Activated CD4-positive, alpha-beta T cell treated with anti-CD3 and anti-CD28 coated beads, Interleukin-2, amount 10 ng/mL, durations not matched to agents 7 days and 5 days (primary cell): ENCODE measurements around the gene THRA. TPM values are rescaled to one million over a fixed set of nuclear protein-coding genes. Genes with fewer than 3 reads are reported as not detected.

Source experiments
- CTCF ChIA-PET: fragments of 350-600 bp; sonication (Branson Sonifier 250); formaldehyde crosslinking; loops from one replicate; lab custom pipeline; 2021; ENCODE audit warnings: antibody characterized with exemption; lab: Charles Lee
- POLR2A ChIA-PET: fragments of 350-600 bp; sonication (Branson Sonifier 250); formaldehyde crosslinking; loops from one replicate; lab custom pipeline; 2021; ENCODE audit warnings: antibody characterized with exemption; lab: Charles Lee
- DNase-seq: peaks from one replicate; pipeline ENCODE4 v3.0.0-alpha.2; 2020
- H3K27ac Mint-ChIP-seq: one replicate; pipeline ENCODE4 v1.8.0; 2021; ENCODE audit warnings: mild to moderate bottlenecking, moderate library complexity, mixed read lengths
- H3K27me3 Mint-ChIP-seq: one replicate; pipeline ENCODE4 v1.8.0; 2021; ENCODE audit warnings: mixed read lengths
- H3K36me3 Mint-ChIP-seq: one replicate; pipeline ENCODE4 v1.8.0; 2021; ENCODE audit warnings: low read depth, mixed read lengths
- H3K4me1 Mint-ChIP-seq: one replicate; pipeline ENCODE4 v1.8.0; 2021; ENCODE audit warnings: mixed read lengths
- H3K4me3 Mint-ChIP-seq: one replicate; pipeline ENCODE4 v1.8.0; 2021; ENCODE audit warnings: mild to moderate bottlenecking, moderate library complexity, mixed read lengths
- H3K9me3 Mint-ChIP-seq: one replicate; pipeline ENCODE4 v1.8.0; 2021; ENCODE audit warnings: mixed read lengths
- total RNA-seq, 2 experiments: library from RNA; stranded (reverse); gene quantifications; one replicate each; pipeline ENCODE4 v1.2.3, GENCODE V29; 2021

Gene THRA
- total RNA-seq, 2 experiments from 2014 or later: 8.6 to 9.1 TPM

- peak overlapping the region; percentile 72 for H3K4me3 Mint-ChIP-seq
- peaks cover 42% of the 10 kb centered on the region for H3K27me3 Mint-ChIP-seq
- no peak for DNase-seq
- H3K36me3 Mint-ChIP-seq: peaks cover 4% of the 10 kb centered on the region
- ChIA-PET CTCF (interaction anchor here (1.0 to 6.2 kb wide), 4 partner anchors 10 to 52 kb away, joined by 4 to 74 read pairs (median 6); no protein-coding TSS in a partner anchor), POLR2A (no interaction called here)
- peak overlapping the region; percentile 9 for H3K27ac Mint-ChIP-seq
- no peaks in the 10 kb centered on the region for H3K9me3 Mint-ChIP-seq
- H3K4me1 Mint-ChIP-seq: peaks cover 35% of the 10 kb centered on the region
Observed at GRCh38 chr17:40060887-40061608, 1.7 kb upstream of the THRA start.

GRCh38 chr17:40061609-40062038, 1.1 kb upstream of the THRA start:
- no peaks in the 10 kb centered on the region for H3K9me3 Mint-ChIP-seq
- ChIA-PET CTCF (interaction anchor here (0.6 to 6.2 kb wide), 7 partner anchors 10 to 238 kb away, joined by 3 to 74 read pairs (median 4); no protein-coding TSS in a partner anchor), POLR2A (no interaction called here)
- H3K27ac Mint-ChIP-seq: peak overlapping the region; percentile 4
- peaks cover 4% of the 10 kb centered on the region for H3K36me3 Mint-ChIP-seq
- H3K27me3 Mint-ChIP-seq: peaks cover 42% of the 10 kb centered on the region
- DNase-seq: no peak
- H3K4me3 Mint-ChIP-seq: peak overlapping the region; percentile 72
- peaks cover 37% of the 10 kb centered on the region for H3K4me1 Mint-ChIP-seq

DNA sequence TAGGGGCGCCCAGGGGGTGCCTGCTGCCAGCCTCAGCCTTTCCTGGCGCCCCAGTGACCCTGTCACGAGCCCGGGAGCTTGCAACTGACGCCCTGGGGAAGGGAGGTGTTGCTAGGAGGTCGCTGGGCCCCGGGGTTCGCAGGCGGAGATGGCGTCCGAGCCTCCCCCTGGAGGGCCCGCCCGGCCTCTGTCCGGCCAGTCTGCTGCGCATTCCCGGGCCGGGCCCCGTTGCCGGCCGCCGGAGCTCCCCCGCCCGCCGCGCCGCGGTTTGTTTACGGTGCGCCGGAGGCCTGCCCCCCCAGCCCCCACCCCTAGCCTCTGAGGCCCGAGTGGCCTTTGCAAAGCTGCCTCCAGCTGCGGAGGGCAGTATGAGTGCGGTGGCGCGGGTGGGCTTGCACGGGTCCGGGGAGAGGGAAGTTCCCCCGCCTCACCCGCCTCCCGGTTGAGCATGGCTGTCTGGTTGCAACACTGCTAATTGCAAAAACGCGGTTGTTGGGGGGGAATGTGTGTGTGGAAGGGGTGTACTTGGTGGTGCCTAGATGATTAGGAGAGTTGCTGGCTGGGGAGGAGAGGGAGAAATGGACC, 514 bp downstream of the THRA start:
- H3K9me3 Mint-ChIP-seq: no peaks in the 10 kb centered on the region
- H3K27me3 Mint-ChIP-seq: peaks cover 37% of the 10 kb centered on the region
- ChIA-PET CTCF (interaction anchor here (0.5 to 6.2 kb wide), 8 partner anchors 9 to 481 kb away, joined by 3 to 74 read pairs (median 4); partner anchors contain the start of gene CASC3), POLR2A (interaction anchor here (0.6 kb wide), 1 partner anchor 32 kb away, joined by 4 read pairs; no protein-coding TSS in a partner anchor)
- peaks cover 44% of the 10 kb centered on the region for H3K4me1 Mint-ChIP-seq
- no peak for DNase-seq
- peak overlapping the region; percentile 81 for H3K4me3 Mint-ChIP-seq
- no peak overlapping the region for H3K27ac Mint-ChIP-seq
- H3K36me3 Mint-ChIP-seq: peaks cover 4% of the 10 kb centered on the region

DNA sequence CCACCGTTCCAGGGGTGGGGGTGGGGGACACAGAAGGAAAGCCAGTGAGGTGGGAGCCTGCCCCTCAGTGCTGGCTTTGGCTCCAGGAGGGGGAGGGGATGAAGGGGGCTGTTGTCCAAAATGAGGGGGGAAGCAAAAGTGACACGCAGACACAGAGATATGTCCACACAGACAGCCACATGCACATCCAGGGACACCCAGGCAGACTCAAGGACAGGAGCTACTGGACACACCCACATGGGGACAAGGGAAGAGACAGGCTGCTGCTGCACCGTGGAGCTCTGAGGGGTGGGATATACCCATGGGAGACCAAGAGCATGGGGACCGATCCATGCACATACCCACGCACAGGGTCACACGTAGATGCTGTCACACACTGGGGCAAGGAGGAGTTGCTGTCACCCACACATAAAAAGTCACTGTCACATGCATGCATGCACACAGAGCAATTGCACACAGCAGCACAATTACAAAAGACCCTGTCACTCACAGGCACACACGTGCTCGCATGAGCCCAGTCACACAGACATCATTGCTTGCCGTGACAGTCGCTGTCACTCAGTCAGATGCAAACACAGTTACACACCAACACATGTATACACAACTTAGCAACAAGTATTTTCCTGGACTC, 1.3 kb downstream of the THRA start:
- Mint-ChIP-seq H3K4me1 (peaks cover 49% of the 10 kb centered on the region), H3K27ac (no peak overlapping the region), H3K27me3 (peaks cover 34% of the 10 kb centered on the region), H3K4me3 (peak overlapping the region; percentile 81), H3K36me3 (peaks cover 4% of the 10 kb centered on the region), H3K9me3 (no peaks in the 10 kb centered on the region)
- DNase-seq: no peak
- ChIA-PET POLR2A (no interaction called here), CTCF (interaction anchor here (0.5 to 6.2 kb wide), 12 partner anchors 8 to 481 kb away, joined by 3 to 74 read pairs (median 4); partner anchors contain the start of genes CASC3 and MED24)

DNA sequence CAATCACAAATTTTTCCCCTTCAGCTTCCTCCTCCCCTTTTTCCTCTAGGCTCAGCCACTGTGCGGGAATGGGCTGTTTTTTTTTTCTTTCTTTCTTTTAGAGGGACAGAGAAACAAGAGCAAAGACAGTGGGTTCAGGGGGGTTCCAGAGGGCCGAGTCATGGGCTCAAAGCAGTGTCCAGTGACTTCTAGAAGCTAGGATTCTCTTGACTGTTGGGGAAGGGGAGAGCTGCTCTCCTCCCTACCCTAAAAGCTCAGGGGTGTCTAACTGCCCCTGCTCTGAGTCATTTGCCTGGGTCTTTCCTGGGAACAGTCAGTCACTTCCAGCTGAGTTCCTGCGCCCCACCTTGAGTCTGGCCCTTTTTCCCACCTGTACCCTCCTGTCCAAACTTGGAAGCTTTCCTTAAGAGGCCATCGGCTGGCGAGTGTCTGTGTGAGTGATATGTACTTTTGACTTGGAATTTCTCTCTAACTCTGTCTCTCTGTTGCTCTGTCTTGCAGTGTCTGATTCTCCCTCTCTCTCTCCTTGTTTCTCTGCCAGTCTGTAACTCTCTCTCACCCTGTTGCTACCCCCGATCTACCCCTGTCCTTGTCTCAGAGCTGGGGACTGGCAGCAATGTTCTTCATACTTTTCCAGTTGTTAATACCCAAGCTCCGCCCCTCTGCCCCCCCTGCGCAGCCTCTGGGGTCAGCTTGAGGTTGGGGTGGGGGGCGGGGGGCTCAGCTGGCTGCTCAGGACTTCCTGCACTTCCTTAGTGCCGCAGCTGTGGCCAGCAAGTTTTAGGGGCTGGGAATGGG, 2.4 kb downstream of the THRA start:
- Mint-ChIP-seq H3K4me3 (no peak overlapping the region), H3K36me3 (peaks cover 4% of the 10 kb centered on the region), H3K4me1 (peaks cover 60% of the 10 kb centered on the region), H3K27ac (no peak overlapping the region), H3K9me3 (no peaks in the 10 kb centered on the region), H3K27me3 (peaks cover 31% of the 10 kb centered on the region)
- ChIA-PET POLR2A (no interaction called here), CTCF (interaction anchor here (1.2 to 6.2 kb wide), 9 partner anchors 10 to 103 kb away, joined by 3 to 74 read pairs (median 6); partner anchors contain the start of gene MED24)
- DNase-seq: no peak

- H3K36me3 Mint-ChIP-seq: peaks cover 4% of the 10 kb centered on the region
- peaks cover 64% of the 10 kb centered on the region for H3K4me1 Mint-ChIP-seq
- ChIA-PET POLR2A (interaction anchor here (0.6 kb wide), 1 partner anchor 100 kb away, joined by 3 read pairs; no protein-coding TSS in a partner anchor), CTCF (interaction anchor here (1.1 to 6.2 kb wide), 9 partner anchors 8 to 103 kb away, joined by 3 to 74 read pairs (median 6); partner anchors contain the start of gene MED24)
- no peak overlapping the region for H3K4me3 Mint-ChIP-seq
- no peaks in the 10 kb centered on the region for H3K9me3 Mint-ChIP-seq
- H3K27me3 Mint-ChIP-seq: peaks cover 29% of the 10 kb centered on the region
- DNase-seq: no peak
- H3K27ac Mint-ChIP-seq: no peak overlapping the region
Observed at GRCh38 chr17:40065769-40066510, 3.2 kb downstream of the THRA start.

- Mint-ChIP-seq H3K9me3 (no peaks in the 10 kb centered on the region), H3K4me1 (peaks cover 57% of the 10 kb centered on the region), H3K36me3 (peaks cover 4% of the 10 kb centered on the region), H3K4me3 (no peak overlapping the region), H3K27me3 (peaks cover 14% of the 10 kb centered on the region), H3K27ac (peak overlapping the region; percentile 90)
- ChIA-PET CTCF (interaction anchor here (1.3 to 6.2 kb wide), 3 partner anchors 8 to 40 kb away, joined by 6 to 74 read pairs (median 9); no protein-coding TSS in a partner anchor), POLR2A (no interaction called here)
- no peak for DNase-seq
Observed at GRCh38 chr17:40067710-40068109, 4.9 kb downstream of the THRA start.

DNA sequence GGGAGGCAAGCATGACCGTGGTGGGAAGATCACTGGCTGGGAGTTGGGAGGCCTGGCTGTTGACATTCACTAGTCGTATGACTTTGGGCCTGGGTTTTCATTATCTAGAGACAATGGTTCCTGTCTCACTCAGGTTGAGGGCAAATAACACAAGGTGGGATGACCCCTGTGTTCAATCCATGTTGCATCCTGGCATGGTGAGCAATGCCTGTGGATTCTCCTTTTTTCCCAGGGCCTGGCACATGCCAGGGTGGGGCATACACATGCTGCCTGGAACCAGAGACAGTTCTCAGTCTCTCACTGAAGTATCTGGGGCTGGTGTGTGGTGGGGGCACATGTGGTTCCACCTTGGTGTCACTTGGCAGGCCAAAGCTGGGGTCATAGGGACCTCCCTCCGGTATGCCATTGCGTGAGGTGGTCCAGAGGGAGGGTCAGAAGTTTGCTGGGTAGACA, 5.4 kb downstream of the THRA start:
- POLR2A ChIA-PET: no interaction called here
- peaks cover 4% of the 10 kb centered on the region for H3K36me3 Mint-ChIP-seq
- peaks cover 57% of the 10 kb centered on the region for H3K4me1 Mint-ChIP-seq
- no peaks in the 10 kb centered on the region for H3K9me3 Mint-ChIP-seq
- DNase-seq: no peak
- CTCF ChIA-PET: interaction anchor here (1.3 to 2.6 kb wide), 3 partner anchors 9 to 41 kb away, joined by 4 to 9 read pairs (median 6); no protein-coding TSS in a partner anchor
- peaks cover 14% of the 10 kb centered on the region for H3K27me3 Mint-ChIP-seq
- H3K4me3 Mint-ChIP-seq: peak overlapping the region; percentile 71
- H3K27ac Mint-ChIP-seq: peak overlapping the region; percentile 90

DNA sequence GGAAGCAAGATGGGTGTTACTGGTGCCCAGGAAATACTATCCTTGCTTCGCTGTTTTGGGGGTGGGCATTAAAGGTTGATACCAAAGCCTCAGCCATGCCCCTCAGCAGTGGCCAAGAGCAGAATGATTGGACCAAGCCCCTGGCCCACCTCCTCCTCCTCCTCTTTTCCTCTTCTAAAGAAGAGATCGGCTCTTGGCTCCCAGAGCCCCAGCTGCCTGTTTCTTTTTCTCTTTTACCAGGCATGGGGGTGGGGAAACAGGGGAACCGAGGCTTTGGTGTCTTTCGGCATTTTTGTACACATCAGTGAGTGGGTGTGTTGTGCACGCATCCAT, 5.8 kb downstream of the THRA start:
- no peak for DNase-seq
- Mint-ChIP-seq H3K27me3 (peaks cover 12% of the 10 kb centered on the region), H3K4me1 (peaks cover 55% of the 10 kb centered on the region), H3K4me3 (peak overlapping the region; percentile 71), H3K27ac (peak overlapping the region; percentile 90), H3K36me3 (peaks cover 3% of the 10 kb centered on the region), H3K9me3 (no peaks in the 10 kb centered on the region)
- POLR2A ChIA-PET: interaction anchor here (0.7 kb wide), 1 partner anchor 88 kb away, joined by 6 read pairs; the partner anchor contains the start of gene PSMD3
- CTCF ChIA-PET: interaction anchor here (1.2 to 2.6 kb wide), 4 partner anchors 10 to 41 kb away, joined by 3 to 6 read pairs (median 4); no protein-coding TSS in a partner anchor

GRCh38 chr17:40068917-40069750, 6.4 kb downstream of the THRA start:
- H3K4me3 Mint-ChIP-seq: peak overlapping the region; percentile 71
- peak overlapping the region; percentile 90 for H3K27ac Mint-ChIP-seq
- peaks cover 1% of the 10 kb centered on the region for H3K36me3 Mint-ChIP-seq
- ChIA-PET CTCF (interaction anchor here (0.6 to 2.6 kb wide), 10 partner anchors 10 to 106 kb away, joined by 3 to 6 read pairs (median 4); partner anchors contain the start of gene CSF3), POLR2A (interaction anchor here (0.7 kb wide), 1 partner anchor 89 kb away, joined by 6 read pairs; the partner anchor contains the start of gene PSMD3)
- H3K27me3 Mint-ChIP-seq: peaks cover 6% of the 10 kb centered on the region
- H3K9me3 Mint-ChIP-seq: no peaks in the 10 kb centered on the region
- peak; percentile 79 for DNase-seq
- peaks cover 49% of the 10 kb centered on the region for H3K4me1 Mint-ChIP-seq
